HepG2 (cell line): ENCODE results near the gene ITIH2. TPM values are rescaled to one million over a fixed set of nuclear protein-coding genes. Genes with fewer than 3 reads are reported as not detected.

Source experiments
- AKAP8 ChIP-seq: sonication (generic); formaldehyde crosslinking; IDR thresholded peaks from 2 replicates; pipeline ENCODE4 v1.5.1; 2020; ENCODE audit warnings: mild to moderate bottlenecking, missing genetic modification reagents
- FOXA3 ChIP-seq: IDR thresholded peaks from 2 replicates; pipeline ENCODE4 v1.6.1; 2016; ENCODE audit warnings: missing genetic modification reagents, missing compliant biosample characterization
- GATAD2A ChIP-seq: IDR thresholded peaks from 2 replicates; pipeline ENCODE4 v1.6.1; 2016
- HMG20B ChIP-seq: conservative IDR thresholded peaks from 2 replicates; pipeline ENCODE4 v1.6.1; 2016; ENCODE audit warnings: missing genetic modification reagents, missing compliant biosample characterization
- IKZF5 ChIP-seq: IDR thresholded peaks from 2 replicates; pipeline ENCODE4 v1.6.1; 2018; ENCODE audit warnings: missing genetic modification reagents, mild to moderate bottlenecking, missing compliant biosample characterization
- KAT8 ChIP-seq: IDR thresholded peaks from 2 replicates; pipeline ENCODE4 v1.6.1; 2016; ENCODE audit warnings: missing genetic modification reagents, missing compliant biosample characterization
- KDM2A ChIP-seq: sonication (generic); formaldehyde crosslinking; IDR thresholded peaks from 2 replicates; pipeline ENCODE4 v1.4.0; 2020; ENCODE audit warnings: low read depth, missing genetic modification reagents, borderline replicate concordance
- KLF9 ChIP-seq: IDR thresholded peaks from 2 replicates; pipeline ENCODE4 v1.6.1; 2016; ENCODE audit warnings: low read depth
- MAX ChIP-seq: IDR thresholded peaks from 2 replicates; pipeline ENCODE4 v1.6.1; 2012; ENCODE audit warnings: inconsistent platforms
- NCOA5 ChIP-seq: sonication (generic); formaldehyde crosslinking; IDR thresholded peaks from 2 replicates; pipeline ENCODE4 v1.4.0; 2020; ENCODE audit warnings: missing genetic modification reagents
- NR2F6 ChIP-seq, 2 experiments: IDR thresholded peaks; 2 replicates each; pipeline ENCODE4 v1.6.1; 2016; ENCODE audit warnings: antibody characterized with exemption in 1 of 2, mild to moderate bottlenecking in 1 of 2
- PRMT3 ChIP-seq: sonication (generic); formaldehyde crosslinking; IDR thresholded peaks from 2 replicates; pipeline ENCODE4 v1.8.1; 2022; ENCODE audit warnings: low read depth, mild to moderate bottlenecking, moderate library complexity, missing genetic modification reagents, borderline replicate concordance
- RAD21 ChIP-seq: fragments of 450-650 bp; formaldehyde crosslinking; IDR thresholded peaks from 2 replicates; pipeline ENCODE4 v1.5.0; 2020; ENCODE audit warnings: mild to moderate bottlenecking
- RBM22 ChIP-seq: fragments of 200-400 bp; formaldehyde crosslinking; optimal IDR thresholded peaks from 2 replicates; pipeline ENCODE3; 2017; ENCODE audit warnings: mild to moderate bottlenecking, low read length, moderate library complexity
- SALL1 ChIP-seq: sonication (generic); formaldehyde crosslinking; IDR thresholded peaks from 2 replicates; pipeline ENCODE4 v1.8.0; 2022; ENCODE audit warnings: mild to moderate bottlenecking, missing genetic modification reagents
- TBL1XR1 ChIP-seq: fragments of 150-350 bp; IDR thresholded peaks from 2 replicates; pipeline ENCODE4 v1.6.1; 2014; ENCODE audit warnings: borderline replicate concordance, low read length; ENCODE audit not compliant: partially characterized antibody
- TEAD3 ChIP-seq: optimal IDR thresholded peaks from 2 replicates; pipeline ENCODE3; 2016; ENCODE audit warnings: borderline replicate concordance
- ZBTB8A ChIP-seq: sonication (generic); formaldehyde crosslinking; IDR thresholded peaks from 2 replicates; pipeline ENCODE4 v1.4.0; 2020; ENCODE audit warnings: mild to moderate bottlenecking, low read depth, missing genetic modification reagents, borderline replicate concordance
- ZMYM4 ChIP-seq: sonication (generic); formaldehyde crosslinking; IDR thresholded peaks from 2 replicates; pipeline ENCODE4 v1.8.1; 2023; ENCODE audit warnings: mild to moderate bottlenecking, missing genetic modification reagents
- polyA plus RNA-seq, 8 experiments: library from polyadenylated mRNA; depleted of rRNA in 3 of 8; stranded (reverse) in 7 of 8; unstranded in 1 of 8; fragments of >200 nt; fragmentation: Illumina TruSeq in 4 of 8; extraction: Trizol in 4 of 8; gene quantifications; 2 replicates each; pipeline versions ENCODE4 v1.2.1 to v1.2.3, GENCODE V29; 2011 to 2016; ENCODE audit warnings: low read depth in 4 of 8, missing spikeins in 1 of 8, mixed read lengths in 1 of 8; ENCODE audit not compliant: insufficient read depth in 1 of 8
- total RNA-seq, 5 experiments: library from RNA; depleted of rRNA; stranded (reverse); fragments of >200 nt; fragmentation: Illumina TruSeq; extraction: Trizol; gene quantifications; 2 replicates each; pipeline ENCODE4 v1.2.3, GENCODE V29; 2016; ENCODE audit warnings: low read depth in 1 of 5
- TF ChIP-seq, protein P1 (sequence below): sonication (generic); formaldehyde crosslinking; IDR thresholded peaks from 2 replicates; pipeline ENCODE4 v1.4.0; 2020; ENCODE audit warnings: low read depth, missing genetic modification reagents
- TF ChIP-seq, protein P2 (sequence below): sonication (generic); formaldehyde crosslinking; IDR thresholded peaks from 2 replicates; pipeline ENCODE4 v1.8.1; 2023; ENCODE audit warnings: mild to moderate bottlenecking, moderate library complexity, missing genetic modification reagents
- TF ChIP-seq, protein P3 (sequence below), 2 experiments: sonication (generic) in 1 of 2; formaldehyde crosslinking in 1 of 2; IDR thresholded peaks; 2 replicates each; pipeline versions ENCODE4 v1.4.0 to v1.6.1; 2018 to 2020; ENCODE audit warnings: missing genetic modification reagents in 2 of 2, borderline replicate concordance in 1 of 2, low read depth in 1 of 2, mild to moderate bottlenecking in 1 of 2, missing biosample characterization in 1 of 2

ITIH2 gene
- total and polyA plus RNA-seq, 2 of the 13 experiments (the other 11 are each of a cell fraction or from before 2014, with no cell fraction given): 1,197 to 1,427 TPM

DNA sequence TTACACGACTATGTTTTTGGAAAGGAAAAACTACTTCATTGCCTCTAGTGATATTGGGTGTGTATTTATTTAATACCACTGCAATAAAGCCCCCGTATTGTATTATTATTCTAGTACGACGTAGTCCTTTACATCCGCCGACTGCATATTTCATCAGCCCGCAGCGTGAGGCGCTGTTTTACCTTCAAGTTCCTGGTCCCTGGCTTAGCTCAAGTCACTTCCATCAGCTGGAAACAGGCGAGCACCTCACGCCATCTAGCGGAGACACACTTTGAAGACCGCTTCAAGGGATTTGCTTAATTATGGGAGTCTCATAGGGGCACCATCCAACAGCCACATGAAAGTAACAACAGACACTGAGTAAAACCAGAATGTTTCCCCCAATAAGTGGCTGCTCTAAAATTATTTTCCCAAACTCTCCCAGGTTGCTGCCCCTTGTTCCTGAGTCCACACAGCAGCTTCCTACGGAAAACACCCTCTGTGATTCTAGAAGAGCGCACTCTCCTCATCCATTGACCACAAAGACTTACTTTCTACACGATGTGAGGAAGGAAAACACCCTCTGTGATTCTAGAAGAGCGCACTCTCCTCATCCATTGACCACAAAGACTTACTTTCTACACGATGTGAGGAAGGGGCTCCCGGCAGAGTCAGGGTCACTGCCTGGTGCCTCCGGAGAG lies 15.7 kb upstream of the ITIH2 start (continued):
- no peak for TF ChIP-seq RBM22
- TF ChIP-seq RAD21 (CRISPR knock-in tag): peak; percentile 91
- TF ChIP-seq IKZF5 (CRISPR knock-in tag): peak; percentile 49; the same call in 1 of the 2 replicates
- peak; percentile 20; the same call in 1 of the 2 replicates for TF ChIP-seq MAX
- no peak for TF ChIP-seq NCOA5 (CRISPR knock-in tag)
- peak; percentile 51 for TF ChIP-seq ZMYM4 (CRISPR knock-in tag)
- TF ChIP-seq, protein P1, sequence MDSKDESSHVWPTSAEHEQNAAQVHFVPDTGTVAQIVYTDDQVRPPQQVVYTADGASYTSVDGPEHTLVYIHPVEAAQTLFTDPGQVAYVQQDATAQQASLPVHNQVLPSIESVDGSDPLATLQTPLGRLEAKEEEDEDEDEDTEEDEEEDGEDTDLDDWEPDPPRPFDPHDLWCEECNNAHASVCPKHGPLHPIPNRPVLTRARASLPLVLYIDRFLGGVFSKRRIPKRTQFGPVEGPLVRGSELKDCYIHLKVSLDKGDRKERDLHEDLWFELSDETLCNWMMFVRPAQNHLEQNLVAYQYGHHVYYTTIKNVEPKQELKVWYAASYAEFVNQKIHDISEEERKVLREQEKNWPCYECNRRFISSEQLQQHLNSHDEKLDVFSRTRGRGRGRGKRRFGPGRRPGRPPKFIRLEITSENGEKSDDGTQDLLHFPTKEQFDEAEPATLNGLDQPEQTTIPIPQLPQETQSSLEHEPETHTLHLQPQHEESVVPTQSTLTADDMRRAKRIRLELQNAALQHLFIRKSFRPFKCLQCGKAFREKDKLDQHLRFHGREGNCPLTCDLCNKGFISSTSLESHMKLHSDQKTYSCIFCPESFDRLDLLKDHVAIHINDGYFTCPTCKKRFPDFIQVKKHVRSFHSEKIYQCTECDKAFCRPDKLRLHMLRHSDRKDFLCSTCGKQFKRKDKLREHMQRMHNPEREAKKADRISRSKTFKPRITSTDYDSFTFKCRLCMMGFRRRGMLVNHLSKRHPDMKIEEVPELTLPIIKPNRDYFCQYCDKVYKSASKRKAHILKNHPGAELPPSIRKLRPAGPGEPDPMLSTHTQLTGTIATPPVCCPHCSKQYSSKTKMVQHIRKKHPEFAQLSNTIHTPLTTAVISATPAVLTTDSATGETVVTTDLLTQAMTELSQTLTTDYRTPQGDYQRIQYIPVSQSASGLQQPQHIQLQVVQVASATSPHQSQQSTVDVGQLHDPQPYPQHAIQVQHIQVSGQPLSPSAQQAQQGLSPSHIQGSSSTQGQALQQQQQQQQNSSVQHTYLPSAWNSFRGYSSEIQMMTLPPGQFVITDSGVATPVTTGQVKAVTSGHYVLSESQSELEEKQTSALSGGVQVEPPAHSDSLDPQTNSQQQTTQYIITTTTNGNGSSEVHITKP (CRISPR knock-in tag): peak; percentile 60; the same call in 1 of the 2 replicates
- TF ChIP-seq SALL1: peak; percentile 64
- peak; percentile 58; the same call in 1 of the 2 replicates for TF ChIP-seq GATAD2A (CRISPR knock-in tag)
- TF ChIP-seq HMG20B: 0 out of 2 replicates have a peak, but pooled peaks have one; percentile 48
- no peak for TF ChIP-seq NR2F6 (IDR thresholded peaks at IDR 0.05)
- TF ChIP-seq NR2F6 (CRISPR knock-in tag; IDR thresholded peaks at IDR 0.05): peak; percentile 37; the same call in 1 of the 2 replicates
- TF ChIP-seq, protein P2, sequence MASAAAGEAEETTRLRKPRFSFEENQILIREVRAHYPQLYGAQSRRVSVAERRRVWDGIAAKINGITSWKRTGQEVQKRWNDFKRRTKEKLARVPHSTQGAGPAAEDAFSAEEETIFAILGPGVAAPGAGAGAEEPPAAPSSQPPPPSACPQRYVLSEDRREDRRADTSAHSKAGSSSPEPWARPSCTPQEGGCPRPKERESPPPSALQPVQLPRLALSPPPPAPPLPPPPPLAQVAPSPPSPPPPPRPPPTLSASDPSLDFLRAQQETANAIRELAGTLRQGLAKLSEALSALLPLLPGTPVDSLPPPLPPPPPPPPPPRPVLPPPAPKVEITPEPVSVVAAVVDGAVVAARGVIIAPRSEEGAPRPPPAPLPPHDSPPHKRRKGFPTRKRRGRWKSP (CRISPR knock-in tag): no peak
- 0 out of 2 replicates have a peak, but pooled peaks have one; percentile 44 for TF ChIP-seq KLF9 (CRISPR knock-in tag)
- peak; percentile 81 for TF ChIP-seq TEAD3 (CRISPR knock-in tag)
- peak; percentile 53 for TF ChIP-seq TBL1XR1
- no peak for TF ChIP-seq AKAP8
- TF ChIP-seq, protein P3, sequence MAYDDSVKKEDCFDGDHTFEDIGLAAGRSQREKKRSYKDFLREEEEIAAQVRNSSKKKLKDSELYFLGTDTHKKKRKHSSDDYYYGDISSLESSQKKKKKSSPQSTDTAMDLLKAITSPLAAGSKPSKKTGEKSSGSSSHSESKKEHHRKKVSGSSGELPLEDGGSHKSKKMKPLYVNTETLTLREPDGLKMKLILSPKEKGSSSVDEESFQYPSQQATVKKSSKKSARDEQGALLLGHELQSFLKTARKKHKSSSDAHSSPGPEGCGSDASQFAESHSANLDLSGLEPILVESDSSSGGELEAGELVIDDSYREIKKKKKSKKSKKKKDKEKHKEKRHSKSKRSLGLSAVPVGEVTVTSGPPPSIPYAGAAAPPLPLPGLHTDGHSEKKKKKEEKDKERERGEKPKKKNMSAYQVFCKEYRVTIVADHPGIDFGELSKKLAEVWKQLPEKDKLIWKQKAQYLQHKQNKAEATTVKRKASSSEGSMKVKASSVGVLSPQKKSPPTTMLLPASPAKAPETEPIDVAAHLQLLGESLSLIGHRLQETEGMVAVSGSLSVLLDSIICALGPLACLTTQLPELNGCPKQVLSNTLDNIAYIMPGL (CRISPR knock-in tag; IDR thresholded peaks at IDR 0.05; ENCODE audit: borderline replicate concordance in 1 of 2, low read depth in 1 of 2): peak in 1 of 2 experiments; percentile 96; a peak in 3 of 4 replicates
- TF ChIP-seq KDM2A (CRISPR knock-in tag): peak; percentile 83; the same call in 1 of the 2 replicates
- no peak for TF ChIP-seq ZBTB8A (CRISPR knock-in tag)
- TF ChIP-seq PRMT3 (CRISPR knock-in tag): no peak; the same call in 1 of the 2 replicates
- peak; percentile 49; the same call in 1 of the 2 replicates for TF ChIP-seq KAT8
- TF ChIP-seq FOXA3 (CRISPR knock-in tag): peak; percentile 36; the same call in 1 of the 2 replicates
